H1 (cell line): ENCODE data around the gene ADRA2A. TPM values are rescaled to one million over a fixed set of nuclear protein-coding genes. Genes with fewer than 3 reads are reported as not detected.

ENCODE experiments used
- CTCF ChIA-PET: fragments of 300-600 bp; sonication (Branson Sonifier 250); formaldehyde crosslinking; loops from one replicate; lab custom pipeline; 2021; ENCODE audit not compliant: partially characterized antibody; lab: Charles Lee
- POLR2A ChIA-PET: fragments of 300-600 bp; sonication (Branson Sonifier 250); formaldehyde crosslinking; loops from one replicate; lab custom pipeline; 2021; ENCODE audit warnings: inconsistent platforms; ENCODE audit not compliant: partially characterized antibody; lab: Charles Lee
- DNase-seq, 2 experiments: peaks; one replicate each; pipeline versions ENCODE4 v3.0.0 to v3.0.0-alpha.2; 2010 to 2022; ENCODE audit warnings: low spot score in 2 of 2, low read depth in 1 of 2, mixed read lengths in 1 of 2
- FAIRE-seq: peaks from 2 replicates; lab custom pipeline; 2011; peaks lifted over from hg19 to GRCh38; lab: Jason Lieb, UNC
- H2AFZ ChIP-seq: 2 replicates; pipeline ENCODE4 v1.8.1; 2012; ENCODE audit warnings: low read length, inconsistent platforms
- H2AK5ac ChIP-seq: 2 replicates; pipeline ENCODE4 v1.6.1; 2013; ENCODE audit warnings: low read depth, low read length
- H2BK120ac ChIP-seq: replicated peaks from 2 replicates; pipeline ENCODE3; 2013; ENCODE audit warnings: low read depth, low read length, inconsistent platforms
- H2BK12ac ChIP-seq: 2 replicates; pipeline ENCODE4 v1.6.1; 2013; ENCODE audit warnings: low read depth, low read length
- H2BK15ac ChIP-seq: 2 replicates; pipeline ENCODE4 v1.6.1; 2013; ENCODE audit warnings: low read length
- H2BK20ac ChIP-seq: 2 replicates; pipeline ENCODE4 v1.6.1; 2013; ENCODE audit warnings: low read length
- H2BK5ac ChIP-seq: 2 replicates; pipeline ENCODE4 v1.6.1; 2013; ENCODE audit warnings: low read depth, low read length
- H3K14ac ChIP-seq: 2 replicates; pipeline ENCODE4 v1.6.1; 2013; ENCODE audit warnings: inconsistent platforms; ENCODE audit not compliant: insufficient read length
- H3K18ac ChIP-seq: 2 replicates; pipeline ENCODE4 v1.6.1; 2013; ENCODE audit warnings: low read length; ENCODE audit errors: extremely low read depth
- H3K23ac ChIP-seq: 2 replicates; pipeline ENCODE4 v1.6.1; 2013; ENCODE audit warnings: inconsistent platforms; ENCODE audit not compliant: insufficient read length
- H3K23me2 ChIP-seq: 2 replicates; pipeline ENCODE4 v1.6.1; 2013; ENCODE audit warnings: low read depth, low read length
- H3K27ac ChIP-seq: 2 replicates; pipeline ENCODE4 v1.6.1; 2011; ENCODE audit warnings: low read depth, low read length, inconsistent platforms
- H3K27me3 ChIP-seq, 4 experiments: replicated peaks in 1 of 4; 1 replicate in 1 of 4; 2 replicates in 3 of 4; pipeline versions ENCODE4 v1.6.1 to v1.8.1; 2011 to 2013; ENCODE audit warnings: low read length in 3 of 4, mild to moderate bottlenecking in 3 of 4, inconsistent platforms in 2 of 4, mixed read lengths in 2 of 4, moderate library complexity in 1 of 4; ENCODE audit not compliant: control insufficient read depth in 3 of 4, insufficient read depth in 3 of 4; ENCODE audit errors: extremely low read depth in 1 of 4
- H3K36me3 ChIP-seq, 4 experiments: 2 replicates each; pipeline versions ENCODE4 v1.6.1 to v1.8.1; 2011 to 2013; ENCODE audit warnings: mild to moderate bottlenecking in 4 of 4, low read length in 3 of 4, moderate library complexity in 2 of 4, control low read depth in 1 of 4, inconsistent platforms in 1 of 4; ENCODE audit not compliant: insufficient read depth in 4 of 4, control insufficient read depth in 2 of 4
- H3K4ac ChIP-seq: replicated peaks from 2 replicates; pipeline ENCODE3; 2013; ENCODE audit warnings: low read length, low read depth, mixed read lengths, inconsistent platforms; ENCODE audit not compliant: insufficient read length
- H3K4me1 ChIP-seq, 4 experiments: replicated peaks in 1 of 4; 1 replicate in 1 of 4; 2 replicates in 3 of 4; pipeline versions ENCODE4 v1.6.1 to v1.8.1; 2011 to 2013; ENCODE audit warnings: low read length in 3 of 4, inconsistent platforms in 2 of 4, mixed read lengths in 1 of 4; ENCODE audit not compliant: insufficient read depth in 4 of 4, control insufficient read depth in 3 of 4
- H3K4me2 ChIP-seq, 2 experiments: 2 replicates each; pipeline versions ENCODE4 v1.6.1 to v1.8.1; 2011 to 2013; ENCODE audit warnings: low read depth in 2 of 2, low read length in 2 of 2, control low read depth in 1 of 2, inconsistent platforms in 1 of 2, mild to moderate bottlenecking in 1 of 2; ENCODE audit not compliant: insufficient read depth in 1 of 2
- H3K4me3 ChIP-seq, 4 experiments: fragments of 200-600, 300-600 bp in 1 of 4; sonication (generic), shearing (Covaris generic), sonication (Bioruptor Twin) in 1 of 4; 2 replicates each; pipeline versions ENCODE4 v1.5.1 to v1.8.1; 2011 to 2016; ENCODE audit warnings: low read length in 4 of 4, low read depth in 3 of 4, control low read depth in 2 of 4, inconsistent platforms in 2 of 4, mild to moderate bottlenecking in 2 of 4, mixed read lengths in 1 of 4, moderate library complexity in 1 of 4; ENCODE audit not compliant: insufficient read depth in 2 of 4; ENCODE audit errors: extremely low read depth in 1 of 4
- H3K56ac ChIP-seq: replicated peaks from 2 replicates; pipeline ENCODE3; 2013; ENCODE audit warnings: low read depth, mild to moderate bottlenecking, mixed read lengths, low read length, inconsistent platforms; ENCODE audit not compliant: insufficient read length
- H3K79me1 ChIP-seq: 2 replicates; pipeline ENCODE4 v1.6.1; 2013; ENCODE audit warnings: low read depth, low read length, control low read depth
- H3K79me2 ChIP-seq, 2 experiments: 2 replicates each; pipeline versions ENCODE4 v1.6.1 to v1.8.1; 2012 to 2013; ENCODE audit warnings: low read length in 2 of 2, mild to moderate bottlenecking in 2 of 2, inconsistent platforms in 1 of 2; ENCODE audit not compliant: insufficient read depth in 2 of 2, control insufficient read depth in 1 of 2
- H3K9ac ChIP-seq, 4 experiments: replicated peaks in 1 of 4; 1 replicate in 1 of 4; 2 replicates in 3 of 4; pipeline versions ENCODE4 v1.6.1 to v1.8.1; 2011 to 2013; ENCODE audit warnings: low read depth in 3 of 4, low read length in 3 of 4, control low read depth in 2 of 4, mild to moderate bottlenecking in 2 of 4, moderate library complexity in 2 of 4, inconsistent platforms in 1 of 4; ENCODE audit errors: extremely low read depth in 1 of 4
- H3K9me3 ChIP-seq, 2 experiments: 2 replicates each; pipeline versions ENCODE4 v1.6.1 to v1.8.1; 2012 to 2013; ENCODE audit warnings: mild to moderate bottlenecking in 2 of 2, moderate library complexity in 2 of 2, control low read depth in 1 of 2, inconsistent platforms in 1 of 2, low read depth in 1 of 2, low read length in 1 of 2, mixed read lengths in 1 of 2; ENCODE audit not compliant: insufficient read depth in 2 of 2
- H4K20me1 ChIP-seq, 2 experiments: replicated peaks in 1 of 2; 2 replicates each; pipeline versions ENCODE3 to v1.8.1; 2011 to 2013; ENCODE audit warnings: inconsistent platforms in 2 of 2, low read length in 2 of 2, mild to moderate bottlenecking in 1 of 2; ENCODE audit not compliant: insufficient read depth in 2 of 2, control insufficient read depth in 1 of 2
- H4K5ac ChIP-seq: 2 replicates; pipeline ENCODE4 v1.6.1; 2013; ENCODE audit warnings: low read length, low read depth, mixed read lengths, inconsistent platforms; ENCODE audit not compliant: insufficient read length
- H4K8ac ChIP-seq: 2 replicates; pipeline ENCODE4 v1.8.0; 2013; ENCODE audit warnings: mild to moderate bottlenecking, moderate library complexity, low read length, inconsistent platforms; ENCODE audit not compliant: insufficient read depth; ENCODE audit errors: extremely low read depth
- H4K91ac ChIP-seq: replicated peaks from 2 replicates; pipeline ENCODE3; 2013; ENCODE audit warnings: low read length, mixed read lengths, inconsistent platforms; ENCODE audit not compliant: insufficient read length
- CTBP2 ChIP-seq: IDR thresholded peaks from 2 replicates; pipeline ENCODE4 v1.7.0; 2011; ENCODE audit warnings: borderline replicate concordance, mild to moderate bottlenecking, moderate library complexity, mixed read lengths, low read length; ENCODE audit not compliant: insufficient read depth, insufficient read length
- GTF2F1 ChIP-seq: IDR thresholded peaks from 2 replicates; pipeline ENCODE4 v1.6.1; 2012; ENCODE audit warnings: low read depth, low read length, improper control_type of control experiment, borderline replicate concordance
- PHF8 ChIP-seq: fragments of 200-600 bp; sonication (generic); conservative IDR thresholded peaks from 2 replicates; pipeline ENCODE4 v1.7.1; 2012; ENCODE audit warnings: low read depth, mild to moderate bottlenecking, inconsistent platforms, low read length, moderate library complexity
- RAD21 ChIP-seq, 2 experiments: IDR thresholded peaks in 1 of 2; conservative IDR thresholded peaks in 1 of 2; 2 replicates each; pipeline ENCODE4 v1.6.1; 2011; ENCODE audit warnings: low read depth in 2 of 2, low read length in 2 of 2, improper control_type of control experiment in 1 of 2, inconsistent platforms in 1 of 2, mild to moderate bottlenecking in 1 of 2, moderate library complexity in 1 of 2
- SIRT6 ChIP-seq: IDR thresholded peaks from one replicate; pipeline ENCODE4 v1.7.1; 2012; ENCODE audit warnings: low read length, inconsistent platforms
- SIX5 ChIP-seq: IDR thresholded peaks from 2 replicates; pipeline ENCODE4 v1.6.1; 2011; ENCODE audit warnings: mild to moderate bottlenecking, low read depth, low read length
- TEAD4 ChIP-seq: IDR thresholded peaks from 2 replicates; pipeline ENCODE4 v1.6.1; 2012; ENCODE audit warnings: low read depth, low read length, inconsistent platforms, mixed read lengths
- WGBS, 2 experiments: shearing (Covaris generic) in 1 of 2; methylation state at CpG; one replicate each; pipeline versions ENCODE4 v1.1.6 to v1.1.7; 2013 to 2015; ENCODE audit warnings: low lambda C conversion rate in 2 of 2, mixed read lengths in 2 of 2, inconsistent platforms in 1 of 2, low coverage in 1 of 2, missing lambda C conversion rate in 1 of 2; ENCODE audit not compliant: insufficient replicate concordance in 2 of 2, insufficient coverage in 1 of 2, insufficient read length in 1 of 2; ENCODE audit errors: extremely low coverage in 1 of 2, missing lambda C conversion rate in 1 of 2; 5-methylcytosine and 5-hydroxymethylcytosine counted together
- polyA plus RNA-seq, 7 experiments: library from polyadenylated mRNA; depleted of rRNA in 3 of 7; stranded (reverse) in 5 of 7; unstranded in 2 of 7; fragments of >200 nt in 5 of 7; fragments of 200-250 nt in 2 of 7; gene quantifications; 1 replicate in 5 of 7; 2 replicates in 1 of 7; 4 replicates in 1 of 7; pipeline versions ENCODE4 v1.2.1 to v1.2.3, GENCODE V29; 2011 to 2013; ENCODE audit warnings: missing spikeins in 2 of 7, mixed read lengths in 2 of 7
- total RNA-seq: library from RNA; stranded (reverse); fragmentation: NEBNext Ultra II Directional; extraction: Animal tissue kit (Norgen Biotek cat#: 25700); gene quantifications from 2 replicates; pipeline ENCODE4 v1.2.1, GENCODE V29; 2021

Gene ADRA2A
- total and polyA plus RNA-seq, 2 of the 8 experiments (the other 6 are each of a cell fraction or from before 2014, with no cell fraction given): 5.9 to 6.2 TPM

DNA sequence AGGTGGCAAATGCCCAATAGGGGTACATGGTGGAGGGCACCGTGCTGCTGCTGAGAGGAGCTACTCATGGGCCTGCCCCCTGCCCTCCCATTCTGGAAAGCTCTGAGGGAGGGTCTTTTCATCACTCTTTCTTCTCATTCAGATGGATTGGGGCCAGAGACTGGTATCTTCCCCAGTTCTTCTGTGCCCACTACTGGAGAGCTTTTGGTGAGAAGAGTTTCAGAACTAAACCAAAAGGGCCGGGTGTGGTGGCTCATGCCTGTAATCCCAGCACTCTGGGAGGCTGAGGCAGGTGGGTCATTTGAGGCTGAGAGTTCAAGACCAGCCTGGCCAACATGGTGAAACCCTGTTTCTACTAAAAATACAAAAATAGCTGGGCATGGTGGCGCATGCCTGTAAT lies 12.5 kb downstream of the ADRA2A start:
- Histone ChIP-seq H3K4me2 (no peak overlapping the region), H3K4ac (no peak overlapping the region), H3K14ac (no peak overlapping the region), H4K8ac (no peak overlapping the region), H2AFZ (no peak overlapping the region), H3K56ac (no peak overlapping the region), H2AK5ac (no peak overlapping the region), H3K18ac (no peak overlapping the region), H2BK5ac (no peak overlapping the region), H3K9me3 (no peaks in the 10 kb centered on the region), H3K23me2 (no peaks in the 10 kb centered on the region), H3K23ac (no peak overlapping the region)
- 91% methylated on average over 3 of the region's 3 CpGs; no CpG with 5 or more reads in 1 of the 2 experiments for WGBS, 2 experiments
- DNase-seq: no peak
- TF ChIP-seq PHF8 (no peak), CTBP2 (no peak), TEAD4 (no peak), SIX5 (no peak), SIRT6 (no peak), RAD21 (IDR thresholded peaks at IDR 0.05 in 1 of 2, conservative IDR thresholded peaks at IDR 0.05 in 1 of 2; ENCODE audit: low read depth in 2 of 2, low read length in 2 of 2) (no peak), GTF2F1 (no peak)
- TF ChIP-seq, all 59 proteins: peak for 0
- Histone ChIP-seq H4K5ac (no peak overlapping the region), H3K27ac (no peak overlapping the region), H2BK12ac (no peak overlapping the region), H4K91ac (no peak overlapping the region), H2BK15ac (no peak overlapping the region), H3K36me3 (no peaks in the 10 kb centered on the region), H4K20me1 (no peaks in the 10 kb centered on the region), H3K27me3 (no peaks in the 10 kb centered on the region; a peak in 1 of 7 replicates), H3K4me3 (no peak overlapping the region), H2BK120ac (no peak overlapping the region), H3K9ac (no peak overlapping the region), H3K79me2 (no peaks in the 10 kb centered on the region), H3K79me1 (no peaks in the 10 kb centered on the region), H3K4me1 (no peaks in the 10 kb centered on the region), H2BK20ac (no peak overlapping the region)
- CTCF ChIA-PET: interaction anchor here (0.8 to 4.7 kb wide), 6 partner anchors 13 to 196 kb away, joined by 3 to 30 read pairs (median 5); partner anchors contain the start of gene ADRA2A
- POLR2A ChIA-PET: no interaction called here
- no peak for FAIRE-seq
